ENCODE data around the gene TECRL.

The TECRL gene

DNA sequence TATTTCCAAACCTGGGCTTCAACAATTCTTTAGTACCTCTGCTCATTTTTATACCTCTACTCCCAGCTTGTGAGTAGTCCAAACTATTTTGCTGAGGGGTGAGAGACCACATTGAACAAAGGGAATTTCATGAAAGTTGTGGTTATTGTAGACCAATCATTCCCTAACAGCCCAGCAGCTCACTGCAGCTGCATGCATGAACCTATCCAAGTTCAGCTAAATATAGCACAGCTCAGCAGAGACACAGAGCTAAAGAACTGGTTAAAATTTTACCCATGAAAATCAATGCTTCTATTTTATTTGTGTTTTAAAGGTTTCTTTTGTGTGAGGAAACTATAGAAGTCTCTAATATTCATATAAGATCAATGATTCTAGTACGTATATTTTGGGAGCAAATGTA is 82.7 kb downstream of the TECRL start:
- no peak for DNase-seq

GRCh38 chr4:64306255-64306565 is 103.0 kb downstream of the TECRL start:
- no peak for DNase-seq

DNA sequence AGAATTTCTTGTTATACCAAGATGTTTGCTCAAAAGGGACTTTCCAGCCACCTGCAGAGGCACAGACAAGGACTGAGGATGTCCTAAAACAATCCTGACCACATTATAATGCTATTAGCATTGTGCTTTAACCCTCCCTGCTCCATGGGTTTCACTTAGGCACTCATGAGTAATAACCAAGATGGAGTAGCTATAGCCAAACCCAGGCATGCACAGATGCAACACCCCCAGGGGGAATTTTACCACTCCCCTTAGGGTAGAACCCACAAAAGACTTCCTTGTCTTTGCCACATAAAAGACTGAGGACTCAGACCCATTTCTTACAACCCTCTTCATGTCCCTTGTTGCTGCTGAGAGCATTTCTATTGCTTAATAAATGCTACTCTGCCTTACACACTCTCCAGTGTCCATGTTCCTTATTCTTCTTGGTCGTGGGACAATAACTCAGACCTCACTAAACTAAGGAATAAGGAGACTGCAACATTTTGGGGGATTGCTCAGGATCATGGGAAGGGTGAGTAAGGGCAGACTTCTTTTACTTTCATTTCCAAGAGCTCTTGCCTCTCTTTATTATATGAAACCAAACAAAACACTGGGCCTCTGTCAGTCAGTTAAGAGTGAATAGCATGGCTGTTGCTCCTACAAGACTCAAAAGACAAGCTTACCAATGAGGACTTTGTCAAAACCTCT is 103.5 kb downstream of the TECRL start:
- DNase-seq: no peak

DNA sequence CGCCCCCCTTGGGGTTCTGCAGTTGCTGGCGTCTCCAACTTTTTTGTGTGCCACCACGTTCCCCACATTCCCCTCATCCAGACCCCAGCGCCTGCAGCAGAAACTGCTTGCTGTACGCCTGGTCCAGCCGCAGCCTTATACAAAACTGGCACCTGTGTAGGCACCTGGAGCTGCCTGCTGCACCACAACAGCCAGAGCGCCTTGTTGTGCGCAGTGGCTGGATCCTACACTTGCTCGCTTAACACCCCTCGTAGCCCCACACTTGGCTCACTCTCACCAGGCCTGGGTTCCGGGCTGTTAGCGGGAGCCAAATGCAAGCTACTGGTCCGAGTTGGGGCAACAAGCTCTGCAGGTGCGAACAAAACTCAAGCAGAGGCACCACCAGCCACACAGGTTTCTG is 136.8 kb downstream of the TECRL start:
- no peak for DNase-seq

GRCh38 chr4:64271601-64272081 is 137.6 kb downstream of the TECRL start:
- DNase-seq: no peak

- DNase-seq: no peak
Measured at GRCh38 chr4:64266669-64267068, 142.6 kb downstream of the TECRL start.

DNA sequence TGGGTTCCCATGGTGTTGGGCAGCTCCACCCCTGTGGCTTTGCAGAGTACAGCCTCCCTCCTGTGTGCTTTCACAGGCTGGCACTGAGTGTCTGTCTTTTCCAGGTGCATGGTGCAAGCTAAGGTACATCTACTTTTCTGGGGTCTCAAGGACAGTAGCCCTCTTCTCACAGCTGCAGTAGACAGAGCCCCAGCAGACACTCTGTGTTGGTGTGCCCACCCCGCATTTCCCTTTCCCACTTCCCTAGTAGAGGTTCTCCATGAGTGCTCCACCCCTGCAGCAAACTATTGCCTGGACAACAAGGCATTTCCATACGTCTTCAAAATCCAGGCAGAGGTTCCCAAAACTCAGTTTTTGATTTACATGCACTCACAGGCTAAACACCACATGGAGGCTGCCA is 143.0 kb downstream of the TECRL start:
- no peak for DNase-seq

DNA sequence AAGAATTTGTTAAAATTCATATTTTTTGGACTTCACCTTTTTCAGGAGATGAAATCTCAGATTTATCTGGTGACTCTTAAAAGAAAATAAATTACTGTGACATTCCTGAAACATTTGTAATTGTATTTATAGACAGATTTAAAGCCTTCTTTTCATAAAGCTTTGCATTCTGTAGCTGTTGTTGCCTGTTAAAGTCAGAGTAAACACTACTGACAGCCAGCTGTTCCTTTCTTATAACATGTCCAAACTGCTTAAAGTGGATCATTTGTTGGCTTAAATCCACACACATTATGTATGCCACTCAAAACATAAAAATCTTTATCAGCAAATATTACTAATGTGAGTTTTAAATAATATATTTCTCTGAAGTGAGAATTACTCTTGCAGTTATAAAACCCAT is 157.5 kb downstream of the TECRL start:
- DNase-seq: no peak

DNA sequence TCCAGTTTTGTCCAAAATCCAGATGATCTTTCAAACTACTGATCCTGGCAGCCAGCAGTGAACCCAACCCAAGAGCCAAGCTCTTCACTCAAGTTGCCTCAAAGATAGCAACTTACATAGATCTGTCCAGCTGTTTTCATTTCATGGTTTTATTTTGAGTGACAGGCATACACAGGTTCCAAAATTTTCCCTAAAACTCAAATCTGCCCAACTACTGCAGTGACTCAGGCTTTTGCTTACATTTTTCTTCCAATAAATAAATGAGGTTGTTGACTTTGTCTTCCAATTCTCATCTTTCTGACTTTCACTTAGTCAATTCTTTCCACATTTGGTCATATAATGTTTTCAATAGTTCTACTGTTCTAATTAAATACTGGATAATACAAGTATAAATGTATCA is 158.8 kb downstream of the TECRL start:
- DNase-seq: no peak

- DNase-seq: no peak
Measured at GRCh38 chr4:64250061-64250460, 159.2 kb downstream of the TECRL start.

- no peak for DNase-seq
Measured at GRCh38 chr4:64248186-64248585, 161.1 kb downstream of the TECRL start.

- DNase-seq: no peak
Measured at GRCh38 chr4:64230709-64231310, 178.4 kb downstream of the TECRL start.
